Omental fat pad (tissue), 4 donors: Measurements from ENCODE around the gene SFRP5. TPM values are rescaled to one million over a fixed set of nuclear protein-coding genes. Genes with fewer than 3 reads are reported as not detected.

Experiments
- ATAC-seq: fragments of 150-250 bp; one replicate; pipeline ENCODE4 v1.9.1; 2016; ENCODE audit warnings: mild to moderate bottlenecking, moderate library complexity; ENCODE audit not compliant: low FRiP score
- DNase-seq: peaks from one replicate; pipeline ENCODE4 v3.0.0-alpha.2; 2019; ENCODE audit warnings: low spot score
- total RNA-seq, 4 donors: library from RNA; depleted of rRNA; stranded (reverse); fragments of >200 nt; gene quantifications; one replicate each; pipeline ENCODE4 v1.1.0, GENCODE V29; 2016
- TF ChIP-seq, protein P1 (sequence below), 3 donors: fragments of 450-650 bp; IDR thresholded peaks; one replicate each; pipeline ENCODE4 v1.5.1; 2016 to 2017; ENCODE audit warnings: antibody characterized with exemption in 3 of 3, mild to moderate bottlenecking in 3 of 3, moderate library complexity in 2 of 3

SFRP5 gene
- total RNA-seq, 4 donors from 2014 or later, result 0.56 to 4.1 (median 0.60) TPM; not detected in 1

DNA sequence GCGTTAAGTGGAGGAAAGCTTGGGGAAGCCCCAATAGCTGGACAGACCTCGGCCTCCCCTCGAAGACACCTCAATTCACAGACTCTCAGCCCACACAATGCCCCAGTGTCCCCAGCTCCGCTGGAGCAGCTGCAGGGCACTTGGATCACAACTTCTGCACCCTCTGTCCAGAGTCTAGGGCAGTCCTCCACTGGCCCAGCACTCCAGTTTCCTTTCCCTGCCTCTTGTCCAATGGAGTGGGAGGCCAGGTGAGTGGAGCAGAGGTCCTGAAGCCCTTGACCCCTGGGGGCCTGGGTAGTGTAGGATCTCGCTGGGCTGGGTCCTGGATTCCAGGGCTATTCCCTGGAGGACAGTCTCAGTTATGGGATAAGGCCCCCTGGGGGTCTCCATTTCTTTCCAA, 11.9 kb downstream of the SFRP5 start:
- ATAC-seq (no peak), DNase-seq (no peak)
- TF ChIP-seq, protein P1, sequence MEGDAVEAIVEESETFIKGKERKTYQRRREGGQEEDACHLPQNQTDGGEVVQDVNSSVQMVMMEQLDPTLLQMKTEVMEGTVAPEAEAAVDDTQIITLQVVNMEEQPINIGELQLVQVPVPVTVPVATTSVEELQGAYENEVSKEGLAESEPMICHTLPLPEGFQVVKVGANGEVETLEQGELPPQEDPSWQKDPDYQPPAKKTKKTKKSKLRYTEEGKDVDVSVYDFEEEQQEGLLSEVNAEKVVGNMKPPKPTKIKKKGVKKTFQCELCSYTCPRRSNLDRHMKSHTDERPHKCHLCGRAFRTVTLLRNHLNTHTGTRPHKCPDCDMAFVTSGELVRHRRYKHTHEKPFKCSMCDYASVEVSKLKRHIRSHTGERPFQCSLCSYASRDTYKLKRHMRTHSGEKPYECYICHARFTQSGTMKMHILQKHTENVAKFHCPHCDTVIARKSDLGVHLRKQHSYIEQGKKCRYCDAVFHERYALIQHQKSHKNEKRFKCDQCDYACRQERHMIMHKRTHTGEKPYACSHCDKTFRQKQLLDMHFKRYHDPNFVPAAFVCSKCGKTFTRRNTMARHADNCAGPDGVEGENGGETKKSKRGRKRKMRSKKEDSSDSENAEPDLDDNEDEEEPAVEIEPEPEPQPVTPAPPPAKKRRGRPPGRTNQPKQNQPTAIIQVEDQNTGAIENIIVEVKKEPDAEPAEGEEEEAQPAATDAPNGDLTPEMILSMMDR (IDR thresholded peaks at IDR 0.05), result no peak

DNA sequence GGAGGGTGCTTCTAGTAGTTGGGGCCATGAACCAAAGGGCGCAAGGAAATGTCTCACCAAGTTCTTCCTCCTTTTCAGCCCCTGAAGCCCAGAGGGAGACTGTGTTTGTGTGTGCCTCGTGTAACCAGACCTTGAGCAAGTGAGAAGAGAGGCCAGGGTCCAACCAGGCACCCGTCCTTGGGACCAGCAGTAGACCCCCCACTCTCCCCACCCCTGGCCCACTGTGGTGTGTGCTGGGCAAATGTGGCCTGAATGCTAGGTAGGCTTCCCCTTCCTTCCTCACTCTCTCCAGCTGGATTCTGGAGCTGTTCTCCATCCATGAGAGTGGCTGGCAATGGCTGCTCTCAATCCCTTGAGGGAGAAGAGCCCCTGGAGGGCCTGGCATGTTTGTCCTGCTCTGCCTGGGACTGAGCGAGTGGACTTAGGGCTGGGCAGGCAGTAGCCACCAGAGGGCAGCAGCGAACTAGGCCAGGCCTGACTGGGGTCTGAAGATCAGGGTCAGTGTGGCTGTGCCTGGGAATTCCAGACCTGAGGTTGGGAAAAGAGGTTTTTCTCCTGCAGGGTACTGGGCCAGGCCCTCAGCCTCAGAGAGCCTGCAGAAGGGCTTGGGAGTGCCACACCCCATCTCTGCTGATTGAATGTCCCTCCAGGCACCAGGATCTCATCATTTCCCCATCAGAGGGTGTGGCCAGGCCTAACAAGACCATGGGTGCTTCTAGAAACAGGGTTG, 12.5 kb downstream of the SFRP5 start:
- ATAC-seq (peak; percentile 53), DNase-seq (no peak)
- TF ChIP-seq, protein P1 (IDR thresholded peaks at IDR 0.05), result no peak

DNA sequence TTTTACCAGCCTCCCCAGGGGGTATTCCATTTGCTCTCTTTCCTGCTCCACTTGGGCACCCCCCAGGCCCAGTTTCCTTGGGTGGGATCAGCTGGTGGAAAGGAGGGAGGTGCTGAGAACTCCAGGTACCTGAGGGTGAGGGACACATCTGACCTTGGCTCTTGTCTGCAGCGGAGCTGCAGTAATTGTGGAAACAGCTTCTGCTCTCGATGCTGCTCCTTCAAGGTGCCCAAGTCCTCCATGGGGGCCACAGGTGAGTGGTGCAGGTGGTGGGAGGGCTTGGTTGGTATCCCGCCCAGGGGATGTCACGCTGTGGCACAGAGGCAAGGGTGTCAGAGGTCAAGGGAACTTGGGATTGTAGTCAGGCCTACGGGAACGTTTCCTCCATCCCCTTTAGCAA, 14.3 kb downstream of the SFRP5 start:
- TF ChIP-seq, protein P1 (IDR thresholded peaks at IDR 0.05), result no peak
- DNase-seq (no peak), ATAC-seq (no peak)

DNA sequence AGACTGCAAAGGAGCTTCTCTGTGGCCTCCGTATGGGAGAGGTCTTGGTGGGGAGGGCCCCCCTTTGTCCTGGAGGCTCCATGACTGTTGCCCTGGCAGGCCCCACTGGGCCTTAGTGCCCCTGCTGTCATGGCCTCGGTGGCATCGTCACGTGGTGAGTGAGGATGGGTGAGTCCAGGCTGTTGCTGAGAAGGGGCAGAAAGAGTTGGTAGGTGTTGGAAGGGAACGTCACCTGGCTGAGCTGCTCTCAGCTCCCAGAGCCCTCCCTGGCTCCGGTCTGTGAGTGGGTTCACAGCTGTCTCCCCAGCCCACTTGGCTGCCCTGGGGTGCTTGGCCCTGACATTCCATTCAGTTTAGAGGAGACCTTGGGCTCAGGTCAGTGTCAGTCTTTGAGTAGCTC, 16.1 kb downstream of the SFRP5 start:
- ATAC-seq (no peak), DNase-seq (no peak)
- TF ChIP-seq, protein P1 (IDR thresholded peaks at IDR 0.05), result no peak

DNA sequence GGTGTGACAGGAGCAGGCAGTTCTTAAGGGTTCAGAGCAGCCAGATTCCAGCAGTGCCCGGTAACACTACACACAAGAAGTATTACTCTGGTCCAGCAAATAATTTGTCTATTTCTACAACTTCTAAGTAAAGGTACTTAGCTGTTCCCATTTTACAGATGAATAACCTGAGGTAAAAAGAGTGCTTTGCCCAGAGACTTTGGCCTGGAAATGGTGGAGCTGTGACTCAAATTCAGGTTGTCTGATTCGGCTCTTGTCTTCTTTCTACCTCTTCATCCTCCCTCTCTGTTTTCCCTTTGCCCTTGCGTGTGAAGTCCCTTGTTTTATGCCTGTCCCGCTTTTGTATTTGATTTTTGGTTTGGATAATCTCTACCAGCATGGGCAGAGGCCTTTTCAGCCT, 17.1 kb downstream of the SFRP5 start:
- ATAC-seq (no peak), DNase-seq (no peak)
- TF ChIP-seq, protein P1 (IDR thresholded peaks at IDR 0.05), result no peak

DNA sequence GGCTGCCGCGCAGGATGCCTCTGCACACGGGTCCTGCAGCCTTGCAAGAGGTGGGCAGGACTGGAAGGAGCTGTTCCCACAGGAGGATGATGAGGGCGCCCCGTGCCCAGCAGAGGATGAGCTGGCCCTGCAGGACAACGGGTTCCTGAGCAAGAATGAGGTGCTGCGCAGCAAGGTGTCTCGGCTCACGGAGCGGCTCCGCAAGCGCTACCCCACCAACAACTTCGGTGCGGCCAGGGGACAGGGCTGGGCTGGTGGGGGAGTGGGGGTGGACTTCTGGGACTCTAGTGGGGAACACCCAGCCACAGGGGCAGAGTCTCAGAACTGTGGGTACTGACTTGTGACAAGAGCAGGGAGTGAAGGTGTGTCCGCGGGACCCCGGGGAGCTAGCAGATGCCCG, 18.8 kb downstream of the SFRP5 start:
- TF ChIP-seq, protein P1 (IDR thresholded peaks at IDR 0.05), result no peak
- ATAC-seq (no peak), DNase-seq (no peak)

DNA sequence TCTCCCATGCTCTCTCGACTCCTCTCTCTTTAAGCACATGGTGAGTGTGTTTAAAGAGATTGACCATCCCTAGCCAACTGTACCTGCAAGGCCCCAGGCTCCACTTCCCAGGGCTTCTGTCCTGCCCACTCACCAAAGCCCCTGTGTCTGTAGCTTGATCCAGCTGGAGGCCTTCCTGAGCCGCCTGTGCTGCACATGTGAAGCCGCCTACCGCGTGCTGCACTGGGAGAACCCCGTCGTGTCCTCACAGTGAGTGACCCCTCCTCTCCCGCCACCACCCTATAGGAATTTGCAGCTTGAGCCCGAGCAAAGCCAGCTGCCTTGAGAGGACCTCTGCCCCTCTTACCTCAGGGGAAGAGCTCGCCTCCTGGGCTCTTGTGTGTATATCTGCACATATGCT, 23.7 kb downstream of the SFRP5 start:
- TF ChIP-seq, protein P1 (IDR thresholded peaks at IDR 0.05), result no peak
- ATAC-seq (no peak), DNase-seq (no peak)
